GM18868 (cell line): ENCODE data around the gene FDX2.
"Not testable (repeated sequence)": the region's sequence is repeated elsewhere in the genome, so short reads cannot be mapped to it uniquely, and the experiment has no call there.

Experiments used
- ATAC-seq: cut with Tn5 transposase; IDR thresholded peaks from one replicate; pipeline ENCODE4 v1.9.1; 2021; ENCODE audit warnings: mild to moderate bottlenecking, moderate library complexity; ENCODE audit not compliant: unreplicated experiment

FDX2 gene

DNA sequence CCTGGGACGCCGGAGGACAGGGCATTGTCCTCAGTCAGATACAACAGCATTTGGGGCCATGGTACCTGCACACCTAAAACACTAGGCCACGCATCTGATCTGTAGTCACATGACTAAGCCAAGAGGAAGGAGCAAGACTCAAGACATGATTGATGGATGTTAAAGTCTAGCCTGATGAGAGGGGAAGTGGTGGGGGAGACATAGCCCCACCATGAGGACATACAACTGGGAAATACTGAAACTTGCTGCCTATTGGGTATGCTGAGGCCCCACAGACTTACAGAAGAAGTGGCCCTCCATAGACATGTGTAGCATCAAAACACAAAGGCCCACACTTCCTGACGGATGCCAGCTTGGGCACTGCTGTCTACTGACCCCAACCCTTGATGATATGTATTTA is 30.4 kb downstream of the FDX2 start:
- no peak for ATAC-seq

GRCh38 chr19:10284960-10285278 is 30.9 kb downstream of the FDX2 start:
- ATAC-seq, result no peak

- ATAC-seq, result no peak
Measured at GRCh38 chr19:10284065-10284959, 31.5 kb downstream of the FDX2 start.

DNA sequence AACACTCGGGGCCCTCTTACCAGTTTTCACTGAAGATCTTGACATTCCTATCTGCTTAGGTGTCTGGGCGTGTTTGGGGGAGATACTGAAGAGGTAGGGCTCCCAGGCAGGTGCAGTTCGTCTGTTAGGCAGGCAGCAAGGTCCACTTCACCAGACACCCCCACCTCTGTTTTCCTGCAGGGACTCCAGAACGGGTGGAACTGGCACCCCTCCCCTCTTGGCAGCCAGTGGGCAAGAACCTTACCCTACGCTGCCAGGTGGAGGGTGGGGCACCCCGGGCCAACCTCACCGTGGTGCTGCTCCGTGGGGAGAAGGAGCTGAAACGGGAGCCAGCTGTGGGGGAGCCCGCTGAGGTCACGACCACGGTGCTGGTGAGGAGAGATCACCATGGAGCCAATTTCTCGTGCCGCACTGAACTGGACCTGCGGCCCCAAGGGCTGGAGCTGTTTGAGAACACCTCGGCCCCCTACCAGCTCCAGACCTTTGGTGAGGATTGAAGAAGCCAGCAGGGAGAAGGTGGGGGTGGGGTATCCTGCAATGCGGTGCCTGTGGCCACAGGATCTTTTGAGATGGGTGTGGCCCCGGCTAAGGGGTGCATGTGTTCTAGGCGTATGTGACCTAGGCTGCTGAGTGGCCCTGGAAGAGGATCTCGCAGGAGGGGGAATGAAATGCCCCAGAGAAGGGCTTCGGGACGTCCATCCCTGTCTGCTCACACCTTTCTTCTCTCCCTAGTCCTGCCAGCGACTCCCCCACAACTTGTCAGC is 32.3 kb downstream of the FDX2 start:
- no peak for ATAC-seq

GRCh38 chr19:10282043-10282442 is 33.8 kb downstream of the FDX2 start:
- ATAC-seq, result not testable (repeated sequence)

GRCh38 chr19:10279737-10280442 is 35.9 kb downstream of the FDX2 start:
- no peak for ATAC-seq

DNA sequence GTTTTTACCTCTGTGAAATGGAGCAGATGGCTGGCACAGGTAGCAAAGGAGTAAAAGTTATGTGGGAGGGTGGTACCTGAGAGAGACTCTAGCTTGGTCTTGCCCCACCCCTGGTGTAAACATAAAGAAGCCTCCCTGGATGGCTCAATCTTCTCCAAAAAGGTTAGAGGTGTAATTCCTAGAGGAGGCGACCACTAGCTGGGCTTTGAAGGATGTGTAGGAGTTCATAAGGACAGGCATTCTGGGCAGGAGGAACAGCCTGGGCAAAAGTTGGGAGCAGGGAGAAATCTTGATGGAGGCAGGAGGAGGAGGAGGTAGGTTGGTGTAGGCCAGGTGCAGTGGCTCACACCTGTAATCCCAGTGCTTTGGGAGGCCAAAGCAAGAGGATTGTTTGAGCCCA is 36.9 kb downstream of the FDX2 start:
- ATAC-seq, result no peak

DNA sequence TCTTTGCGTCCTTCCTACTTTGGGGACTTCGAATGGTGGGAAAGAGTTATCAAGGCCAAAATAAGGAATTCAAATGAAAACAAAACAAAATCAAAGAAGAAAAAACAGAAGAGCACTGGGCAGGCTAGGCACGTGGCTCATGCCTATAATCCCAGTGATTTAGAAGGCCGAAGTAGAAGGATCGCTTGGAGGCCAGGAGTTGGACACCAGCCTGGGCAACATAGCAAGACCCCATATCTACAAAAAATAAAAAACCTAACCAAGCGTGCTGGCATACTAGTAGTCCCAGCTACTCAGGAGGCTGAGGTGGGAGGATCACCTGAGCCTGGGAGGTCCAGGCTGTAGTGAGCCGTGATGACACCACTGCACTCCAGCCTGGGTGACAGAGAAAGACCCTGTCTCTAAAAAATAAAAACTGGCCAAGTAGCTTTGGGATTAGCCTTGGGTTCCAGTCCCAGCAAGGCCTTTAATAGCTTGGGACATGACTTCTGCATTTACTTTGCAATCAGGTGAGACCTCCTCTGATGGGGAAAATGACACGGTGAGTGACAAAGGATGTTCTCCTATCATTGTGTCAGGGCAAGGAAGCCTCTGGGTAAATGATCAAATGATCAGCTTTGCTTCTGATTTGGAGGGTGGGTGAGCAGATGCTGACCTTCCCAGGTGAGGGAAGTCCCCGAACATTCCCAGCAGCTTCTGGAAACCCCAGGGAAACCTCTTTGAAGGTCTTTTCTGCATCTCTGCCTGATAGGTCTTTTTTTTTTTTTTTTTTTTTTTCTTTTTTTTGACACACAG is 37.8 kb downstream of the FDX2 start:
- ATAC-seq, result no peak

GRCh38 chr19:10274589-10274988 is 41.2 kb downstream of the FDX2 start:
- no peak for ATAC-seq

DNA sequence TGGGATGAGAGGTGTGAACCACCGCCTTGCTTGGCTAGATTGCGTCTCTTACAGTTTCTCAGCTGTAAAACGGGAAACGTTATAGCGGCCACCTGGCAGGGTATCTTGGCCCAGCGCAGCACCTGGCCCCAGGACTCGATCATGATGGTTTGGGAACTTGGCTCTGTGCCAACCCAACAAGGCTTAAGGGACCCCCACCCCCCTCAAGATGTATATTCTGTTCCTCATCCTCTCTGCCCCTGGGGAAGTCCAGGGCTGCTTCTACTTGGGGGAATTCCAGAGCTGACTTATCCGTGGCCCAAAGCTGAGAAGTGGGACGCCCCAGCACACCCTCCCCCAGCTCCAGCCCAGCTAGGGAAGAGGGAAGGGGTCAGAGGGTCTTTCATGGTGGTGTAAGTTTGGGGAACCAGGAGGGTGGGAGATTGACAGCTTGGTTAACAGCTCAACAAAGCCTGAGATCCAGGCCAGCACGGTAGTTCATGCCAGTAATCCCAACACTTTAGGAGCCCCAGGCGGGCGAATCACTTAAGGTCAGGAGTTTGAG is 44.2 kb downstream of the FDX2 start:
- ATAC-seq, result peak; percentile 37

GRCh38 chr19:10270616-10271394 is 45.0 kb downstream of the FDX2 start, which contains the start of gene ICAM1:
Gene ICAM1 (plus strand): TSS chr19:10271120. CDS start chr19:10271160, 40 bp downstream.
- peak; percentile 36 for ATAC-seq

GRCh38 chr19:10270180-10270615 is 45.6 kb downstream of the FDX2 start:
- peak; percentile 32 for ATAC-seq

DNA sequence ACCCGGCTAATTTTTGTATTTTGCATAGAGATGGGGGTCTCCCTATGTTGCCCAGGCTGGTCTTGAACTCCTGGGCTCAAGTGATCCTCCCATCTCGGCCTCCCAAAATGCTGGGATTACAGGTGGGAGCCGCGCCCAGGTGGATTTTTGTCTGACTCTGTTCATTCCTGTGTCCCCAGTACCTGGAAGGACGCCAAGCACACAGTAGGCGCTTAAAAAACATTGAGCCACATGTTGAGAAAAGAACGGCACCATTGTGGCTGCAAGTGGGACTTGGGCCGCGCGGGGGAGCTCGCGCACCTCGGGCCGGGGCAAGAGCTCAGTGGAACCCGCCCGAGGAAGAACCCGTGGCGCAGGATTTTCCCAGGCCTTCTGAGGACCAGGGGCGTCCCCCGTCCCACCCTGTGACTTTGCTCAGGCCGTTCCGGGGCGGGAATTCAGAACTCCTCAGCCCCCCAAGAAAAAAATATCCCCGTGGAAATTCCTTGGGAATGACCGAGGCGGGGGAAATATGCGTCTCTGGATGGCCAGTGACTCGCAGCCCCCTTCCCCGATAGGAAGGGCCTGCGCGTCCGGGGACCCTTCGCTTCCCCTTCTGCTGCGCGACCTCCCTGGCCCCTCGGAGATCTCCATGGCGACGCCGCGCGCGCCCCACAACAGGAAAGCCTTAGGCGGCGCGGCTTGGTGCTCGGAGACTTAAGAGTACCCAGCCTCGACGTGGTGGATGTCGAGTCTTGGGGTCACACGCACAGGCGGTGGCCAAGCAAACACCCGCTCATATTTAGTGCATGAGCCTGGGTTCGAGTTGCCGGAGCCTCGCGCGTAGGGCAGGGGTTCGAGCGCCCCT is 46.3 kb downstream of the FDX2 start:
- peak; percentile 37 for ATAC-seq

DNA sequence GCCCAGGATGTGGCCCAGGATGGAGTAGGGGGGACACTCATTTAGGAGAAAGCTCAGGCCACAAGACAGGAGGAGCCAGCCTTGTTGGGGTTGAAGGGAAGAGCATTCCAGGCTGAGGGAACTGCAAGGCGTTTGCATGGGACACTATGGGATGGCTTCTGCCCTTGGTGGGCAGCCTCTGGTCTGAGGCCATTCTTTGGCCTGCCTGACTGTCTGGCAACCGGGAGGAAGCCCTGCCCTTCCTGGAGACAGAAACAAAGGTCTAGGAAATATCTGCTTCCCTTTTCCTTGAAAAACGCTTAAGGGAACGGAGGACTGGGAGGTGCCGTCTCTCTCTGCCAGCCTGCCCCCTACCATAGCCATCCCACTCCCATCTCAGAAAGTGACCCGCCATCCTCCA is 47.7 kb downstream of the FDX2 start:
- ATAC-seq, result no peak

DNA sequence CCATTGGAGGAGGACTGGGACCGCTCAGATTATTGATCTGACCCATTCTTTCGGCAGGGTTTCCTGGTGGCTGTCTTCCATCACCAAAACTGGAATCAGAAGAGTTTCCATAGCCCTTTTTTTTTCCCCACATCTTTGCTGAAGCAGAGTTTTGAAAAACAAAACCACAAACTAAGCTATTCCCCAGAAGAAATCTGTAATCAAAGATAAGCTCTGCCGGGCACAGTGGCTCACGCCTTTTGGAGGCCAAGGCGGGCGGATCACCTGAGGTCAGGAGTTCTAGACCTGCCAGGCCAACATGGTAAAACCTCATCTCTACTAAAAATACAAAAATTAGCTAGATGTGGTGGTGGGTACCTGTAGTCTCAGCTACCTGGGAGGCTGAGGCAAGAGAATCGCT is 49.1 kb downstream of the FDX2 start:
- ATAC-seq, result no peak

GRCh38 chr19:10262771-10263170 is 53.0 kb downstream of the FDX2 start:
- no peak for ATAC-seq

- no peak for ATAC-seq
Measured at GRCh38 chr19:10260141-10260584, 55.7 kb downstream of the FDX2 start.
